ENCODE measurements around the gene SHISAL1.
A peak's percentile ranks its signal among the peaks of the same experiment; 100 is the strongest.
"Not testable (repeated sequence)": the region's sequence is repeated elsewhere in the genome, so short reads cannot be mapped to it uniquely, and the experiment has no call there.

The SHISAL1 gene

GRCh38 chr22:44323140-44323790 is 10.5 kb upstream of the SHISAL1 start:
- H3K36me3 Mint-ChIP-seq (ENCODE audit: low read depth); H3K4me3 Mint-ChIP-seq; H3K9me3 Mint-ChIP-seq: not testable (repeated sequence)
- H3K27ac Mint-ChIP-seq, result peak overlapping the region; percentile 37
- peaks cover 11% of the 10 kb centered on the region for H3K4me1 Mint-ChIP-seq (ENCODE audit: low read depth)
- peaks cover 38% of the 10 kb centered on the region for H3K27me3 Mint-ChIP-seq

GRCh38 chr22:44319685-44320084 is 6.9 kb upstream of the SHISAL1 start:
- H3K9me3 Mint-ChIP-seq, result no peaks in the 10 kb centered on the region
- H3K27ac Mint-ChIP-seq, result no peak overlapping the region
- peaks cover 14% of the 10 kb centered on the region for H3K27me3 Mint-ChIP-seq

GRCh38 chr22:44318751-44319150 is 6.0 kb upstream of the SHISAL1 start:
- no peaks in the 10 kb centered on the region for H3K9me3 Mint-ChIP-seq
- H3K27ac Mint-ChIP-seq, result no peak overlapping the region
- H3K4me1 Mint-ChIP-seq (ENCODE audit: low read depth), result peaks cover 10% of the 10 kb centered on the region
- H3K4me3 Mint-ChIP-seq, result no peak overlapping the region
- peaks cover 7% of the 10 kb centered on the region for H3K27me3 Mint-ChIP-seq
- no peaks in the 10 kb centered on the region for H3K36me3 Mint-ChIP-seq (ENCODE audit: low read depth)

More at GRCh38 chr22:44319685-44320084, 6.9 kb upstream of the SHISAL1 start:
- H3K4me3 Mint-ChIP-seq, result no peak overlapping the region
- H3K4me1 Mint-ChIP-seq (ENCODE audit: low read depth), result peaks cover 3% of the 10 kb centered on the region
- no peaks in the 10 kb centered on the region for H3K36me3 Mint-ChIP-seq (ENCODE audit: low read depth)

- peaks cover under 1% of the 10 kb centered on the region for H3K27me3 Mint-ChIP-seq
- no peak overlapping the region for H3K27ac Mint-ChIP-seq
- H3K4me3 Mint-ChIP-seq, result no peak overlapping the region
- peaks cover 10% of the 10 kb centered on the region for H3K4me1 Mint-ChIP-seq (ENCODE audit: low read depth)
- no peaks in the 10 kb centered on the region for H3K36me3 Mint-ChIP-seq (ENCODE audit: low read depth)
- no peaks in the 10 kb centered on the region for H3K9me3 Mint-ChIP-seq
Observed at GRCh38 chr22:44317886-44318637, 5.3 kb upstream of the SHISAL1 start.

- Mint-ChIP-seq H3K27me3 (no peaks in the 10 kb centered on the region), H3K36me3 (ENCODE audit: low read depth) (no peaks in the 10 kb centered on the region), H3K4me1 (ENCODE audit: low read depth) (peaks cover 10% of the 10 kb centered on the region), H3K9me3 (no peaks in the 10 kb centered on the region), H3K27ac (no peak overlapping the region), H3K4me3 (no peak overlapping the region)
Observed at GRCh38 chr22:44317123-44317444, 4.3 kb upstream of the SHISAL1 start.

GRCh38 chr22:44316393-44317122 is 3.8 kb upstream of the SHISAL1 start:
- peaks cover 10% of the 10 kb centered on the region for H3K4me1 Mint-ChIP-seq (ENCODE audit: low read depth)
- H3K27me3 Mint-ChIP-seq, result no peaks in the 10 kb centered on the region
- no peak overlapping the region for H3K27ac Mint-ChIP-seq
- no peaks in the 10 kb centered on the region for H3K36me3 Mint-ChIP-seq (ENCODE audit: low read depth)
- no peaks in the 10 kb centered on the region for H3K9me3 Mint-ChIP-seq
- H3K4me3 Mint-ChIP-seq, result no peak overlapping the region

- H3K27me3 Mint-ChIP-seq, result no peaks in the 10 kb centered on the region
- H3K4me1 Mint-ChIP-seq (ENCODE audit: low read depth), result peaks cover 10% of the 10 kb centered on the region
- H3K36me3 Mint-ChIP-seq (ENCODE audit: low read depth), result no peaks in the 10 kb centered on the region
- peak overlapping the region; percentile 10 for H3K4me3 Mint-ChIP-seq
- no peaks in the 10 kb centered on the region for H3K9me3 Mint-ChIP-seq
- no peak overlapping the region for H3K27ac Mint-ChIP-seq
Observed at GRCh38 chr22:44314425-44315067, 1.8 kb upstream of the SHISAL1 start.

- H3K27ac Mint-ChIP-seq, result no peak overlapping the region
- H3K4me1 Mint-ChIP-seq (ENCODE audit: low read depth), result peaks cover 10% of the 10 kb centered on the region
- H3K4me3 Mint-ChIP-seq, result no peak overlapping the region
- no peaks in the 10 kb centered on the region for H3K36me3 Mint-ChIP-seq (ENCODE audit: low read depth)
- no peaks in the 10 kb centered on the region for H3K9me3 Mint-ChIP-seq
- H3K27me3 Mint-ChIP-seq, result no peaks in the 10 kb centered on the region
Observed at GRCh38 chr22:44313385-44314006, 745 bp upstream of the SHISAL1 start.

- Mint-ChIP-seq H3K4me3 (no peak overlapping the region), H3K4me1 (ENCODE audit: low read depth) (peaks cover 10% of the 10 kb centered on the region), H3K9me3 (no peaks in the 10 kb centered on the region), H3K27me3 (no peaks in the 10 kb centered on the region), H3K27ac (no peak overlapping the region), H3K36me3 (ENCODE audit: low read depth) (no peaks in the 10 kb centered on the region)
Observed at GRCh38 chr22:44311855-44312170, 938 bp downstream of the SHISAL1 start.

GRCh38 chr22:44311104-44311854 is 1.5 kb downstream of the SHISAL1 start:
- Mint-ChIP-seq H3K27ac (peak overlapping the region; percentile 11), H3K4me1 (ENCODE audit: low read depth) (peaks cover 10% of the 10 kb centered on the region), H3K36me3 (ENCODE audit: low read depth) (no peaks in the 10 kb centered on the region), H3K27me3 (no peaks in the 10 kb centered on the region), H3K9me3 (no peaks in the 10 kb centered on the region), H3K4me3 (no peak overlapping the region)

- Mint-ChIP-seq H3K4me1 (ENCODE audit: low read depth) (peaks cover 6% of the 10 kb centered on the region), H3K9me3 (no peaks in the 10 kb centered on the region), H3K27ac (no peak overlapping the region), H3K36me3 (ENCODE audit: low read depth) (no peaks in the 10 kb centered on the region), H3K27me3 (no peaks in the 10 kb centered on the region), H3K4me3 (no peak overlapping the region)
Observed at GRCh38 chr22:44309647-44310046, 3.1 kb downstream of the SHISAL1 start.

GRCh38 chr22:44309137-44309536 is 3.6 kb downstream of the SHISAL1 start:
- Mint-ChIP-seq H3K36me3 (ENCODE audit: low read depth) (no peaks in the 10 kb centered on the region), H3K27me3 (no peaks in the 10 kb centered on the region), H3K9me3 (no peaks in the 10 kb centered on the region), H3K4me1 (ENCODE audit: low read depth) (peaks cover 1% of the 10 kb centered on the region), H3K4me3 (no peak overlapping the region), H3K27ac (no peak overlapping the region)

GRCh38 chr22:44307509-44308169 is 5.1 kb downstream of the SHISAL1 start:
- Mint-ChIP-seq H3K4me3 (no peak overlapping the region), H3K27me3 (no peaks in the 10 kb centered on the region), H3K4me1 (ENCODE audit: low read depth) (no peaks in the 10 kb centered on the region), H3K9me3 (no peaks in the 10 kb centered on the region), H3K36me3 (ENCODE audit: low read depth) (no peaks in the 10 kb centered on the region), H3K27ac (no peak overlapping the region)

- H3K27me3 Mint-ChIP-seq, result no peaks in the 10 kb centered on the region
- no peaks in the 10 kb centered on the region for H3K4me1 Mint-ChIP-seq (ENCODE audit: low read depth)
- no peaks in the 10 kb centered on the region for H3K36me3 Mint-ChIP-seq (ENCODE audit: low read depth)
- H3K27ac Mint-ChIP-seq, result no peak overlapping the region
- no peak overlapping the region for H3K4me3 Mint-ChIP-seq
- no peaks in the 10 kb centered on the region for H3K9me3 Mint-ChIP-seq
Observed at GRCh38 chr22:44305888-44306287, 6.9 kb downstream of the SHISAL1 start.

All from stimulated activated naive CD8-positive, alpha-beta T cell treated with anti-CD3 and anti-CD28 coated beads, Interleukin-15, Interleukin-2, amounts not matched to agents 100 ng/mL and 50 ng/mL, for 24 hours (primary cell).